SK-N-SH (cell line): Measurements from ENCODE around the gene PARP11. TPM values are rescaled to one million over a fixed set of nuclear protein-coding genes. Genes with fewer than 3 reads are reported as not detected.

Source experiments
- CTCF ChIA-PET: fragments of 300-600, 350-600 bp; formaldehyde crosslinking; extraction: SDS; loops from one replicate; lab custom pipeline; 2021; lab: Yijun Ruan, JAX
- POLR2A ChIA-PET: fragments of 350-600 bp; sonication (Branson Sonifier 250); formaldehyde crosslinking; extraction: SDS; loops from one replicate; lab custom pipeline; 2020; ENCODE audit warnings: antibody characterized with exemption, inconsistent platforms; lab: Yijun Ruan, JAX
- DNase-seq: peaks from one replicate; pipeline ENCODE4 v3.0.0; 2012
- H2AFZ ChIP-seq: fragments of 200-600 bp; sonication (generic); 2 replicates; pipeline ENCODE4 v1.8.1; 2016; ENCODE audit warnings: antibody characterized with exemption, mild to moderate bottlenecking, low read depth
- H3F3A ChIP-seq: fragments of 200-600 bp; sonication (generic); replicated peaks from 2 replicates; pipeline ENCODE3; 2016; ENCODE audit warnings: antibody characterized with exemption, mild to moderate bottlenecking; ENCODE audit not compliant: insufficient read depth
- H3K27ac ChIP-seq, 2 experiments: fragments of 200-500 bp in 1 of 2; fragments of 200-600 bp in 1 of 2; sonication (Bioruptor generic) in 1 of 2; sonication (generic), shearing (Covaris generic) in 1 of 2; 2 replicates each; pipeline versions ENCODE4 v1.5.1 to v1.6.1; 2014 to 2016; ENCODE audit warnings: low read depth in 2 of 2, inconsistent platforms in 1 of 2, low read length in 1 of 2, mild to moderate bottlenecking in 1 of 2, mixed read lengths in 1 of 2
- H3K27me3 ChIP-seq: fragments of 200-600 bp; sonication (generic), shearing (Covaris generic); 2 replicates; pipeline ENCODE4 v1.6.1; 2016; ENCODE audit warnings: mixed run types; ENCODE audit not compliant: insufficient read depth
- H3K36me3 ChIP-seq, 2 experiments: fragments of 200-500 bp in 1 of 2; fragments of 200-600 bp in 1 of 2; sonication (Bioruptor generic) in 1 of 2; sonication (generic) in 1 of 2; replicated peaks in 1 of 2; 2 replicates each; pipeline versions ENCODE3 to v1.5.1; 2014 to 2016; ENCODE audit warnings: low read length in 1 of 2, mild to moderate bottlenecking in 1 of 2; ENCODE audit not compliant: insufficient read depth in 2 of 2, control insufficient read depth in 1 of 2
- H3K4me1 ChIP-seq, 2 experiments: fragments of 200-500 bp in 1 of 2; fragments of 200-600 bp in 1 of 2; sonication (Bioruptor generic) in 1 of 2; sonication (generic), shearing (Covaris generic) in 1 of 2; 2 replicates each; pipeline versions ENCODE4 v1.5.1 to v1.6.1; 2014 to 2016; ENCODE audit warnings: low read depth in 1 of 2, low read length in 1 of 2, mixed run types in 1 of 2; ENCODE audit not compliant: insufficient read depth in 2 of 2, control insufficient read depth in 1 of 2
- H3K4me2 ChIP-seq: fragments of 200-600 bp; sonication (generic), shearing (Covaris generic); 2 replicates; pipeline ENCODE4 v1.6.1; 2017; ENCODE audit warnings: mixed run types
- H3K4me3 ChIP-seq, 2 experiments: fragments of 200-500 bp in 1 of 2; fragments of 200-600 bp in 1 of 2; sonication (Bioruptor generic) in 1 of 2; sonication (generic), shearing (Covaris generic) in 1 of 2; 2 replicates each; pipeline versions ENCODE4 v1.5.1 to v1.8.1; 2014 to 2016; ENCODE audit warnings: low read depth in 2 of 2, inconsistent platforms in 1 of 2, low read length in 1 of 2, mild to moderate bottlenecking in 1 of 2, mixed read lengths in 1 of 2, moderate library complexity in 1 of 2
- H3K79me2 ChIP-seq: fragments of 200-600 bp; sonication (generic); 2 replicates; pipeline ENCODE4 v1.8.1; 2017; ENCODE audit warnings: mild to moderate bottlenecking; ENCODE audit not compliant: insufficient read depth
- H3K9ac ChIP-seq: fragments of 200-600 bp; sonication (generic); 2 replicates; pipeline ENCODE4 v1.6.1; 2017; ENCODE audit warnings: mixed run types
- H3K9me2 ChIP-seq: fragments of 200-600 bp; sonication (generic); 2 replicates; pipeline ENCODE4 v1.6.1; 2017; ENCODE audit warnings: mixed run types
- H3K9me3 ChIP-seq: fragments of 200-600 bp; sonication (generic); 2 replicates; pipeline ENCODE4 v1.6.1; 2017; ENCODE audit warnings: mixed run types, mild to moderate bottlenecking, moderate library complexity
- H4K20me1 ChIP-seq: fragments of 200-600 bp; sonication (generic); 2 replicates; pipeline ENCODE4 v1.6.1; 2017; ENCODE audit warnings: mild to moderate bottlenecking, mixed run types; ENCODE audit not compliant: insufficient read depth
- EP300 ChIP-seq, 2 experiments: IDR thresholded peaks; 2 replicates each; pipeline versions ENCODE4 v1.4.0 to v1.6.1; 2012; ENCODE audit warnings: borderline replicate concordance in 1 of 2, low read depth in 1 of 2, low read length in 1 of 2
- EZH2phosphoT487 ChIP-seq: fragments of 200-600 bp; sonication (generic); IDR thresholded peaks from 2 replicates; pipeline ENCODE4 v1.6.1; 2017; ENCODE audit warnings: low read depth, mixed run types, mild to moderate bottlenecking, antibody characterized with exemption, moderate library complexity, borderline replicate concordance
- FOXJ3 ChIP-seq: sonication (generic); formaldehyde crosslinking; IDR thresholded peaks from 2 replicates; pipeline ENCODE4 v1.5.1; 2020; ENCODE audit warnings: mild to moderate bottlenecking, missing genetic modification reagents
- GABPA ChIP-seq: IDR thresholded peaks from 2 replicates; pipeline ENCODE4 v1.4.0; 2012; ENCODE audit warnings: low read depth, mild to moderate bottlenecking
- JUND ChIP-seq: IDR thresholded peaks from 2 replicates; pipeline ENCODE4 v1.4.0; 2012
- MXI1 ChIP-seq: IDR thresholded peaks from 2 replicates; pipeline ENCODE4 v1.6.1; 2012; ENCODE audit warnings: mild to moderate bottlenecking, low read depth, low read length, improper control_type of control experiment
- NFIC ChIP-seq: IDR thresholded peaks from 2 replicates; pipeline ENCODE4 v1.4.0; 2012; ENCODE audit warnings: borderline replicate concordance
- SIN3A ChIP-seq: IDR thresholded peaks from 2 replicates; pipeline ENCODE4 v1.6.1; 2012; ENCODE audit warnings: low read depth, mild to moderate bottlenecking, low read length, moderate library complexity, borderline replicate concordance
- TCF12 ChIP-seq: IDR thresholded peaks from 2 replicates; pipeline ENCODE4 v1.4.0; 2012
- ZBTB33 ChIP-seq: IDR thresholded peaks from 2 replicates; pipeline ENCODE4 v1.4.0; 2012; ENCODE audit warnings: low read depth, borderline replicate concordance
- WGBS: methylation state at CpG from one replicate; pipeline ENCODE4 v1.1.6; 2017; ENCODE audit warnings: low lambda C conversion rate; 5-methylcytosine and 5-hydroxymethylcytosine counted together
- polyA plus RNA-seq, 3 experiments: library from polyadenylated mRNA; depleted of rRNA; stranded (reverse); fragments of >200 nt; gene quantifications; 2 replicates each; pipeline ENCODE4 v1.2.3, GENCODE V29; 2012

PARP11 gene
- polyA plus RNA-seq, 1 of the 3 experiments (the other 2 are of a cell fraction): 1.8 TPM

- H3K27me3 ChIP-seq: no peaks in the 10 kb centered on the region
- no peaks in the 10 kb centered on the region for H4K20me1 ChIP-seq
- no peak overlapping the region for H2AFZ ChIP-seq
- H3K36me3 ChIP-seq: no peaks in the 10 kb centered on the region
- no peak overlapping the region for H3K4me2 ChIP-seq
- H3K4me3 ChIP-seq: no peak overlapping the region
- H3F3A ChIP-seq: no peaks in the 10 kb centered on the region
- H3K9ac ChIP-seq: no peak overlapping the region
- ChIA-PET POLR2A (no interaction called here), CTCF (interaction anchor here (8.6 kb wide), 1 partner anchor 513 kb away, joined by 231 read pairs; no protein-coding TSS in a partner anchor)
- H3K9me3 ChIP-seq: no peaks in the 10 kb centered on the region
- no peak for DNase-seq
- H3K27ac ChIP-seq: no peak overlapping the region
- H3K4me1 ChIP-seq: no peaks in the 10 kb centered on the region
- TF ChIP-seq NFIC (no peak), MXI1 (no peak), FOXJ3 (no peak), EZH2phosphoT487 (no peak), SIN3A (no peak)
- H3K9me2 ChIP-seq: no peaks in the 10 kb centered on the region
- H3K79me2 ChIP-seq: no peaks in the 10 kb centered on the region
These were observed 62.7 kb downstream of the PARP11 start for GRCh38 chr12:3810540-3810939.

- Histone ChIP-seq H3K79me2 (no peaks in the 10 kb centered on the region), H3K9ac (no peak overlapping the region), H2AFZ (no peak overlapping the region)
- POLR2A ChIA-PET: no interaction called here
- TF ChIP-seq JUND: no peak
- TF ChIP-seq TCF12: no peak
- no peak for TF ChIP-seq GABPA
- TF ChIP-seq, all 33 proteins: peak for 0
- Histone ChIP-seq H3K9me2 (no peaks in the 10 kb centered on the region), H3K9me3 (no peaks in the 10 kb centered on the region), H3F3A (no peaks in the 10 kb centered on the region), H3K27ac (no peak overlapping the region), H3K4me2 (no peak overlapping the region), H3K27me3 (no peaks in the 10 kb centered on the region), H3K36me3 (no peaks in the 10 kb centered on the region), H3K4me3 (no peak overlapping the region), H3K4me1 (no peaks in the 10 kb centered on the region), H4K20me1 (no peaks in the 10 kb centered on the region)
- no peak for DNase-seq
- CTCF ChIA-PET: interaction anchor here (8.6 kb wide), 1 partner anchor 512 kb away, joined by 231 read pairs; no protein-coding TSS in a partner anchor
- 76% methylated on average over 5 of the region's 5 CpGs for whole genome bisulfite sequencing
These were observed 63.2 kb downstream of the PARP11 start for GRCh38 chr12:3810016-3810370.

GRCh38 chr12:3809357-3810015 lies 63.7 kb downstream of the PARP11 start:
- no peaks in the 10 kb centered on the region for H3F3A ChIP-seq
- no peaks in the 10 kb centered on the region for H3K9me2 ChIP-seq
- ChIA-PET POLR2A (no interaction called here), CTCF (interaction anchor here (1.0 to 8.6 kb wide), 5 partner anchors 20 to 512 kb away, joined by 3 to 231 read pairs (median 4); no protein-coding TSS in a partner anchor)
- no peaks in the 10 kb centered on the region for H3K36me3 ChIP-seq
- H3K9ac ChIP-seq: no peak overlapping the region
- H3K79me2 ChIP-seq: no peaks in the 10 kb centered on the region
- DNase-seq: no peak
- H3K4me3 ChIP-seq: no peak overlapping the region
- no peak overlapping the region for H3K27ac ChIP-seq
- no peaks in the 10 kb centered on the region for H3K4me1 ChIP-seq
- H3K4me2 ChIP-seq: no peak overlapping the region
- H2AFZ ChIP-seq: no peak overlapping the region
- WGBS: 66% methylated on average over 6 of the region's 6 CpGs
- no peaks in the 10 kb centered on the region for H3K9me3 ChIP-seq
- H4K20me1 ChIP-seq: no peaks in the 10 kb centered on the region
- H3K27me3 ChIP-seq: no peaks in the 10 kb centered on the region
- no peak for TF ChIP-seq ZBTB33
- TF ChIP-seq EP300 (IDR thresholded peaks at IDR 0.05; ENCODE audit: borderline replicate concordance in 1 of 2, low read depth in 1 of 2, low read length in 1 of 2): no peak
